ENCODE results near the gene MSL2.

DNA sequence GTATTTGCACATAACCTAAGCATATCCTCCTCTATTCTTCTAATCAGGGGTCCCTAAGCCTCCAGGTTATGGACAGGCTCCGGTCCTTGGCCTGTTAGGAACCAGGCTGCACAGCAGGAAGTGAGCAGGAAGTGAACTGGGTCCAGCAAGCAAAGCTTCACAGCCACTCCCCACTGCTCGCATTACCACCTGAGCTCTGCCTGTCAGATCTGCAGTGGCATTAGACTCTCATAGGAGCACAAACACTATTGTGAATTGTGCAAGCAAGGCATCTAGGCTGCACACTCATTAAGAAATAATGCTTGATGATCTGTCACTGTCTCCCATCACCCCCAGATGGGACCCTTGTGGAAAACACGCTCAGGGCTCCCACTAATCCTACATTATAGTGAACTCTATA, 9.8 kb downstream of the MSL2 start:
- TF ChIP-seq, protein P1, sequence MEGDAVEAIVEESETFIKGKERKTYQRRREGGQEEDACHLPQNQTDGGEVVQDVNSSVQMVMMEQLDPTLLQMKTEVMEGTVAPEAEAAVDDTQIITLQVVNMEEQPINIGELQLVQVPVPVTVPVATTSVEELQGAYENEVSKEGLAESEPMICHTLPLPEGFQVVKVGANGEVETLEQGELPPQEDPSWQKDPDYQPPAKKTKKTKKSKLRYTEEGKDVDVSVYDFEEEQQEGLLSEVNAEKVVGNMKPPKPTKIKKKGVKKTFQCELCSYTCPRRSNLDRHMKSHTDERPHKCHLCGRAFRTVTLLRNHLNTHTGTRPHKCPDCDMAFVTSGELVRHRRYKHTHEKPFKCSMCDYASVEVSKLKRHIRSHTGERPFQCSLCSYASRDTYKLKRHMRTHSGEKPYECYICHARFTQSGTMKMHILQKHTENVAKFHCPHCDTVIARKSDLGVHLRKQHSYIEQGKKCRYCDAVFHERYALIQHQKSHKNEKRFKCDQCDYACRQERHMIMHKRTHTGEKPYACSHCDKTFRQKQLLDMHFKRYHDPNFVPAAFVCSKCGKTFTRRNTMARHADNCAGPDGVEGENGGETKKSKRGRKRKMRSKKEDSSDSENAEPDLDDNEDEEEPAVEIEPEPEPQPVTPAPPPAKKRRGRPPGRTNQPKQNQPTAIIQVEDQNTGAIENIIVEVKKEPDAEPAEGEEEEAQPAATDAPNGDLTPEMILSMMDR (IDR thresholded peaks at IDR 0.05 in 8 of 11, conservative IDR thresholded peaks at IDR 0.05 in 3 of 11), result no peak
- no peak for TF ChIP-seq POLR2A (IDR thresholded peaks at IDR 0.05)
